Inflammatory macrophage treated with lipopolysaccharide for 1 hour (primary cell): ENCODE measurements around the gene OR51B6.
"Not testable (repeated sequence)": the region's sequence is repeated elsewhere in the genome, so short reads cannot be mapped to it uniquely, and the experiment has no call there.

ENCODE experiments used
- DNase-seq, 2 donors: peaks; one replicate each; pipeline ENCODE4 v3.0.0-alpha.2; 2020 to 2022

The OR51B6 gene, protein sequence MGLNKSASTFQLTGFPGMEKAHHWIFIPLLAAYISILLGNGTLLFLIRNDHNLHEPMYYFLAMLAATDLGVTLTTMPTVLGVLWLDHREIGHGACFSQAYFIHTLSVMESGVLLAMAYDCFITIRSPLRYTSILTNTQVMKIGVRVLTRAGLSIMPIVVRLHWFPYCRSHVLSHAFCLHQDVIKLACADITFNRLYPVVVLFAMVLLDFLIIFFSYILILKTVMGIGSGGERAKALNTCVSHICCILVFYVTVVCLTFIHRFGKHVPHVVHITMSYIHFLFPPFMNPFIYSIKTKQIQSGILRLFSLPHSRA

GRCh38 chr11:5351208-5351607 lies at the start of gene OR51B6:
OR51B6 (plus strand) TSS chr11:5351508; CDS start chr11:5351508, 0 bp downstream.
- DNase-seq: no peak

DNA sequence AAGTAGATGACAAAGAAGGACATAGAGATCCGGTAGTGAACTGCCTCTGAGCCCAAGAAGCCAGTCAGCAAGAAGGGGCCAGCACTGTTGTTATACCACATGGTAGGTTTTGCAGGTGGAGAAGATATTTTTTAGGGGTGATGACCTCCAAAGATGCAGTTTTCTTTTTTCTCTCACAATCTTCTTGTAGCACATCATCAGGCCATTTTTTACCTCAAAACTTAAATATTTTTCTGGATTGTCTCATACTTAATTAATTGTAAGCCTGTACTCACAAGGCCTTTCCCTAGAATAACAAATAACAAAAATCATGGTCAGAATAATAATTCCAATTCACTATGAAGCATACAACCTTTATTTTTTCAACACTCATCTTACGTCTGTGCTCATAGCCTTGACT lies 49.5 kb upstream of the OR51B6 start, which contains the start of gene OR51B4:
Gene OR51B4, minus strand, starts transcription at position 101 of the 400 bp plus-strand sequence. Its CDS starts 0 bp downstream, at position 101.
- DNase-seq: no peak

- no peak for DNase-seq
Measured at GRCh38 chr11:5303626-5304025, 47.7 kb upstream of the OR51B6 start.

- no peak for DNase-seq
Measured at GRCh38 chr11:5304046-5304445, 47.3 kb upstream of the OR51B6 start.

- DNase-seq: no peak
Measured at GRCh38 chr11:5307256-5308019, 43.9 kb upstream of the OR51B6 start.

DNA sequence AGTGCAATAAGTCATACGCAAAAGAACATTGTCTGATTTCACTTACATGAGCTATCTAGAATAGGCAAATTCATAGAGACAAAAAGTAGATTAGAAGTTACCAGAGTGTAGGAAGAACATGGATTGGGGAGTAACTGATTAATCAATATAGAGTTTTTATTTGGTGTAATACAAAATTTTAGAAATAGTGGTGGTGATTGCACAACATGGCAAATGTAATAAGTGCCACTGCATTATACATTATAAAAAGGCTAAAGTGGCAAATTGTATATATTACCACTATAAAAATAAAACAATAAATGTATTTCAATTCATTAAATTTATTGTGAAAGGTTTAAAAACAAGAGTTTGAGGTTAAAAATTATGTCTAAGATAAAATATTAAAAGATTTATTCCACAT lies 40.9 kb upstream of the OR51B6 start:
- DNase-seq: no peak

DNA sequence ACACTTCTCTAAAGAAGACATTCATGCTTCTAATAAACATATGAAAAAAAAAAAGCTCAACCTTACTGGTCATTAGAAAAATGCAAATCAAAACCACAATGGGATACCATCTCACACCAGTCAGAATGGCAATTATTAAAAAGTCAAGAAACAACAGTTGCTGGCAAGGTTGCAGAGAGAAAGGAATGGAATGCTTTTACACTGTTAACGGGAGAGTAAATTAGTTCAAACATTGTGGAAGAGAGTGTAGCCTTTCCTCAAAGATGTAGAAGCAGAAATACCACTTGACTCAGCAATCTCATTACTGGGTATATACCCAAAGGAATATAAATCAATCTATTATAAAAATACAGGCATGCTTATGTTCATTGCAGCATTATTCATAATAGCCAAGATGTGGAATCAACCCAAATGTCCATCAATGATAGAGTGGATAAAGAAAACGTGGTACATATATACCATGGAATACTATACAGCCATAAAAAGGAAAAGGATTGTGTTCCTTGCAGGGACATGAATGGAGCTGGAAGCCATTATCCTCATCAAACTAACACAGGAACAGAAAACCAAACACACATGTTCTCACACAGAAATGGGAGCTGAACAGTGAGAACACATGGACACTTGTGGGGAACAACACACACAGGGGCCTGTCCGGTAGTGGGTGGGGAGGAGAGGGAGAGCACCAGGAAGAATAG lies 37.8 kb upstream of the OR51B6 start:
- not testable (repeated sequence) for DNase-seq

- DNase-seq: no peak
Measured at GRCh38 chr11:5317292-5317691, 34.0 kb upstream of the OR51B6 start.

GRCh38 chr11:5324197-5324596 lies 27.1 kb upstream of the OR51B6 start, which contains the start of gene OR51B2:
OR51B2 (minus strand) TSS chr11:5324297; CDS start chr11:5324297, 0 bp downstream.
- no peak for DNase-seq

DNA sequence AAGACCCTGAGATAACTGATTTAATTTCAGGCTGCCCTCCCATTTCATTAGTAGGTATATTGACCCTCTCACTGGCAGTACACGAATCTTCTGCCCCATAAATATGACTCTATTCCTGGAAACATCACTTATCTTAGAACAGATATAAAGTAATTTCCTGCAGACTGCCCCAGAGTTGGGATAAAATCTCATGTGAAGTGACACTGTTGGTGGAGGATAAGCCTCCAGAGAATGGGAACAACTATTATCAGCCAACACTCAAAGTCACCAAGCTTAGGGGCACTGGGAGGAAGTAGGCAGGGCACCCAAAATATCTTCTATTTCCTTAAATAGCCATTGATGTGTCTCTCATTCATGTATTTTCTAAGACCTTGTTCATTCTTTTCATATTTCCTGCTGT lies 16.1 kb upstream of the OR51B6 start:
- no peak for DNase-seq

DNA sequence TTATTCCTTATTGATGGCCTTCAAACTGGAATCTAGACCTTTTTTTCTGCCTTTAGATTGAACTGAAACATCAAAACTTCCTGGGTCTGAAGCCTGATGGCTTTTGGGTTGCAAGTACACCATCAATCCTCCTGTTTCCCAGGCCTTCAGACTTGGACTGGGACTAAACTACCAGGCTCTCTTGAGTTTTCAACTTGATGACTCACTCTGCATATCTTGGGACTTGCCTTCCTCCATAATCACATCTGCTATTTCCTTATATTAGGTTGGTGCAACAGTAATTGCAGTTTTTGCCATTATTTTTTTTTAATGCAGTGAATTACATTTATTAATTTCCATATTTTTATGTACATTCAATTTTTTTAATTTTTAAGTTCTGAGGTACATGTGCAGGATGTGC lies 15.0 kb upstream of the OR51B6 start:
- no peak for DNase-seq

DNA sequence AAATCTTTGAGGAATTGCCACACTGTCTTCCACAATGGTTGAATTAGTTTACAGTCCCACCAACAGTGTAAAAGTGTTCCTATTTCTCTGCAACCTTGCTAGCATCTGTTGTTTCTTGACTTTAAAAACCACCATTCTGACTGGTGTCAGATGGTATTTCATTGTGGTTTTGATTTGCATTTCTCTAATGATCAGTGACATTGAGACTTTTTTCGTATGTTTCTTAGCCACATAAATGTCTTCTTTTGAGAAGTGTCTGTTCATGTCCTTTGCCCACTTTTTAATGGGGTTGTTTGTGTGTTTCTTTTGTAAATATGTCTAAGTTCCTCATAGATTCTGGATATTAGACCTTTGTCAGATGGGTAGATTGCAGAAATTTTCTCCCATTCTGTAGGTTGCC lies 14.1 kb upstream of the OR51B6 start:
- not testable (repeated sequence) for DNase-seq

DNA sequence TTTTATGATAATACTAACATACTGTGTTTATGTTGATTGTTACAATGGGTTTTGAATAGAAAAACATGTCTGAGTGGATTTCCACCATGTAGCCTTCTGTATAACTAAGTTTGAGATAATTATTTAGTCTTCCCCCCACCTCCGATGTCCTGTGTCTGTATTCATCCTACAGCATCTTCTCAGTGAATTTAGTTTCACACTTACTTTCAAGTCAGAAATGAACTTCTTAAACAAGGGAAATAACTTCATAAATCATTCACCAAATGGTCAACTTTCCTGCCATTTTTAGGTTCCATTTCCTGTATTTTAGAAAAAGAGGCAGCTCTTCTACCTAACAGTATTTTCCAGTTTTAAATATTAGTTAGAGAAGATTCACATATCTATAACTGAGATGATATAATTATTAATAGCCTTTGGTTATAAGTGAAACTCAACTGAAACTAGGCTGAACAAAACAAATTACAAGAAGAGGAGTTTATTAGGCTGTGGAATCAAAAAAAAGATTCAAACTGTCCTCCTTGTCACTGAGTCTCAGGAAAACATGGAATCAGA lies 11.5 kb upstream of the OR51B6 start:
- DNase-seq: no peak

- no peak for DNase-seq
Measured at GRCh38 chr11:5343474-5344335, 7.6 kb upstream of the OR51B6 start, which contains the start of gene OR51B5. OR51B5 (minus strand) TSS chr11:5343524; CDS start chr11:5343524, 0 bp downstream.

DNA sequence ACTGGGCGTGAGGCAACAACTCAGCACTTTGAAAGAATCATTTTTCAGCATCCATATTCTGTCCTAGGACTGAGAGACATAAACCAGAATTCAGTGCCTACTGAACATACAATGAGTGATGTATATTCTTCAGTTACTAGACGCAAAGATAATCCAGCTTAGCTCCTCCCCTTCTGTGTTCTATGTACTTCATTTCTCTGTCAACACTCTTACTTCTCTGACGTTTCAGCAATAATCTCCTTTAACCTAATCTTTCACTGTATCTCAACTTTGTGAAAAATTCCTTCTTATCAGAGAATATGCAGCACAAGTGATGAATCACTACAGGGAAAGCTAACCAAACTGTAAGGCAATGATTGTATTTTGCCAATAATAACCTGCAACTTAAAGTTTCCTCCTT lies 5.5 kb upstream of the OR51B6 start:
- DNase-seq: no peak

GRCh38 chr11:5348551-5349194 lies 2.6 kb upstream of the OR51B6 start:
- no peak for DNase-seq

DNA sequence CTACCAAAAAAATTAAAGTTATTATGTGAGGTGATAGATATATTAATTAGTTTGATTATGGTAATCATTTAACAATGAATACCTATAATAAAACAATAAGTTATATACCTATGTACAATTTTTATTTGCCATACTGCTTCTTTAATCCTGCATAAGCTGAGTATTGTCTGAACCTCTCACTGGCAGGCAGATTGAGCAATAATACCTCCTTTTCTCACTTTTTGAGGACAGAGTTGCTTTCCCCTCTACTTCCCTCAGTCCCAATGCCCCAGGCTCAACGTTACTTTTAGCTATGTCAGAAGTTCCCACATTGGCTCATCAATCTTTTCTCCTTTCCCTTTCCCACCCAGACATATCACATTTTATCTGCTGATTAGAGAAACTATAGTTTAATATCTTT lies 1.8 kb upstream of the OR51B6 start:
- no peak for DNase-seq

DNA sequence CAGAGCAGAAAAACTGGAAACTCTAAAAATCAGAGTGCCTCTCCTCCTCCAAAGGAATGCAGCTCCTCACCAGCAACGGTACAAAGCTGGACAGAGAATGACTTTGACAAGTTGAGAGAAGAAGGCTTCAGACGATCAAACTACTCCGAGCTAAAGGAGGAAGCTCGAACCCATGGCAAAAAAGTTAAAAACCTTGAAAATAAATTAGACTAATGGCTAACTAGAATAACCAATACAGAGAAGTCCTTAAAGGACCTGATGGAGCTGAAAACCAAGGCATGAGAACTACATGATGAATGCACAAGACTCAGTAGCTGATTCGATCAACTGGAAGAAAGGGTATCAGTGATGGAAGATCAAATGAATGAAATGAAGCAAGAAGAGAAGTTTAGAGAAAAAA lies 4.7 kb downstream of the OR51B6 start:
- not testable (repeated sequence) for DNase-seq

DNA sequence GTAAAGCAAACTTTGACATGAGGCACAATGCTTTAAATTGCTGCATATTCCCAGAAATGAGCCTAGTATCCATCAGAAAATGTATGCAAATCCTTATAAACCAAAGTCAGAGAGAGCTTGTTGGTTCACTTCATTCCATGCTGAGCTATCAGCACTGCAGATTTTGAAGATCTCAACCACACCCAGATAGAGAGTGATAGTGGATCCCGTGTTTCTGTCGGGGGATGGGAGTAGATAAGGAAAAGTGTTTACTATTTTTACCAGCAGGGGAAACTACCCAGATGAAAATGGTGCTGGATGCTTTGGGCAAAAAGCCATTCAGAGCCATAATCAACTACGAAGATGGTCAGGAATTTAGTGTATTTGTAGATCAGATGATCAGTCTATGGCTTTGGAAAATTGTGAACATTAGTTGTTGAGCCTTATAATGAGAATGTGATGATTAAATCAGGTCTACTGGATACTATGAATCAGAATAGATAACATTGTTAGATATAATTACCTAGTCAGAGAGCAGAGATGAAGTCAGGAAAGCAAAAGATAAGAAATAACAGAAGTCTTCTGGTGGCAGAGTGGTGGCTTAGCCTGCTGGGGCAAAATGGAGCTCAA lies 10.8 kb downstream of the OR51B6 start:
- no peak for DNase-seq

DNA sequence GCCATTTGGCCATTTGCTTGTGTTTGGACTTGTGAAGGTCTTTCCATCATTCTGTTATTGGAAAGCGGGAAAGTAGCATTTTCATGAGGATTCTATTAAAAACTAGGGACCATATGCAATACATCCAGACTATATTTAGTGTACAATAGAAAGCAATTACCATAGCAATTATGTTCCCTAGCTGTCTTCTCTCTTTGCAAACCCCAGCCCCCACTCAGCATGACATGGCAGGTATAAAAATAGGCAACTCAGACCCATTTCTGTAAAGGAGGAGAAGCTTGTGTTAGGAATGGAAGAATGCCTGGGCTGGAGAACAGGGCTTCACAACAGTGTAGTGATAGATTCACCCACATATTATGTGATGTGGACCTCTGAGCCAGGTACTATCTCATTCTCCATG lies 12.4 kb downstream of the OR51B6 start:
- no peak for DNase-seq

GRCh38 chr11:5364214-5364613 lies 12.9 kb downstream of the OR51B6 start:
- no peak for DNase-seq
